Panc1 (cell line): Measurements from ENCODE around the gene SKIC2. TPM values are rescaled to one million over a fixed set of nuclear protein-coding genes. Genes with fewer than 3 reads are reported as not detected.

Source experiments
- ATAC-seq: fragments of 200-7000 bp; cut with Tn5 transposase; 2 replicates; pipeline ENCODE4 v1.9.1; 2020; ENCODE audit warnings: mild to moderate bottlenecking, moderate library complexity
- BruUV-seq: library from RNA; stranded (reverse); fragments of 400-500 nt; replicated peaks from 2 replicates; lab custom pipeline; 2021; lab: Mats Ljungman, UMichigan
- CTCF ChIA-PET: fragments of 300-600 bp; sonication (Branson Sonifier 250); formaldehyde crosslinking; loops from one replicate; lab custom pipeline; 2022; ENCODE audit warnings: antibody characterized with exemption; lab: Charles Lee
- POLR2A ChIA-PET: fragments of 300-600 bp; sonication (Branson Sonifier 250); formaldehyde crosslinking; loops from one replicate; lab custom pipeline; 2022; ENCODE audit warnings: antibody characterized with exemption; lab: Charles Lee
- DNase-seq: peaks from one replicate; pipeline ENCODE4 v3.0.0-alpha.2; 2010; ENCODE audit warnings: low read depth, low spot score
- H3K27ac ChIP-seq: 2 replicates; pipeline ENCODE4 v1.5.1; 2011; ENCODE audit warnings: mild to moderate bottlenecking, low read length, inconsistent platforms
- H3K27me3 ChIP-seq: fragments of 200-500 bp; sonication (Bioruptor generic); 2 replicates; pipeline ENCODE4 v1.6.0; 2014; ENCODE audit warnings: low read length, inconsistent platforms; ENCODE audit not compliant: control insufficient read depth, insufficient read depth
- H3K36me3 ChIP-seq: fragments of 200-500 bp; sonication (Bioruptor generic); 2 replicates; pipeline ENCODE4 v1.5.1; 2014; ENCODE audit warnings: inconsistent platforms, mild to moderate bottlenecking, low read length, moderate library complexity; ENCODE audit not compliant: control insufficient read depth, insufficient read depth
- H3K4me1 ChIP-seq: 2 replicates; pipeline ENCODE4 v1.5.1; 2011; ENCODE audit warnings: inconsistent platforms, mild to moderate bottlenecking, low read length, moderate library complexity; ENCODE audit not compliant: control insufficient read depth, insufficient read depth
- H3K4me3 ChIP-seq, 2 experiments: 2 replicates each; pipeline ENCODE4 v1.5.1; 2011 to 2012; ENCODE audit warnings: low read depth in 2 of 2, low read length in 2 of 2, mild to moderate bottlenecking in 2 of 2, inconsistent platforms in 1 of 2, moderate library complexity in 1 of 2
- H3K9me3 ChIP-seq: fragments of 200-500 bp; sonication (Bioruptor generic); 2 replicates; pipeline ENCODE4 v1.5.1; 2014; ENCODE audit warnings: low read depth, mild to moderate bottlenecking, inconsistent platforms, low read length, moderate library complexity; ENCODE audit not compliant: control insufficient read depth, insufficient read depth
- POLR2AphosphoS5 ChIP-seq: IDR thresholded peaks from 2 replicates; pipeline ENCODE4 v1.6.1; 2012; ENCODE audit warnings: mild to moderate bottlenecking, low read depth, low read length, moderate library complexity
- SIN3A ChIP-seq: IDR thresholded peaks from 2 replicates; pipeline ENCODE4 v1.6.1; 2012; ENCODE audit warnings: low read depth, mild to moderate bottlenecking, low read length, moderate library complexity, borderline replicate concordance; ENCODE audit not compliant: insufficient read depth
- TCF7L2 ChIP-seq: IDR thresholded peaks from 2 replicates; pipeline ENCODE4 v1.6.1; 2011; ENCODE audit warnings: mild to moderate bottlenecking, low read depth, low read length, inconsistent platforms
- in situ Hi-C: cut with HindIII; loops from 2 replicates; pipeline ENCODE4 v1.10.0; 2016; ENCODE audit warnings: low sequenced_read_pairs, low pct_unique_long_range_greater_than_20kb
- intact Hi-C: fragments of 100-400 bp; cut with micrococcal nuclease; formaldehyde crosslinking; loops from one replicate; pipeline ENCODE4 v1.10.0; 2022; ENCODE audit not compliant: unreplicated experiment
- total RNA-seq: library from RNA; stranded (reverse); gene quantifications from one replicate; pipeline ENCODE4 v1.2.1, GENCODE V29; 2021; ENCODE audit not compliant: unreplicated experiment
- TF ChIP-seq, protein P1 (sequence below), 2 experiments: IDR thresholded peaks; 2 replicates each; pipeline ENCODE4 v1.6.1; 2011 to 2012; ENCODE audit warnings: low read depth in 2 of 2, control low read depth in 1 of 2, low read length in 1 of 2, mild to moderate bottlenecking in 1 of 2, moderate library complexity in 1 of 2; ENCODE audit not compliant: insufficient read depth in 1 of 2
- TF ChIP-seq, protein P2 (sequence below): fragments of 450-650 bp; IDR thresholded peaks from 2 replicates; pipeline ENCODE4 v1.5.1; 2017; ENCODE audit warnings: mild to moderate bottlenecking

Gene SKIC2
- total RNA-seq, 1 experiment from 2014 or later = 121 TPM

DNA sequence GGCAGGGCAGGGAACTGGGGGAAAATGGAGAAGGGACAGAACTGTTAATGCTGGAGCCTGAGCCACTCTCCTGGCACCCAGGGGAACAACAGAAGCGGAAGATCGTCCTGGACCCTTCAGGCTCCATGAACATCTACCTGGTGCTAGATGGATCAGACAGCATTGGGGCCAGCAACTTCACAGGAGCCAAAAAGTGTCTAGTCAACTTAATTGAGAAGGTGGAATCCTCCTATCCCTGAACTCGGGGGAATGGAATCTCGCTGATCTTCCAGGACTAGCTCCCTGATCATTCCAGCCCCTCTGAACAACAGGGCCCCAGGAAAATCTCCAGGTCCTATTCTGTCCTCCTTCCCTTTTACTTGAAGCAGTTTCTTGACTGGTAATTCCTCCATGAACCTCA lies 11.1 kb upstream of the SKIC2 start:
- no peaks in the 10 kb centered on the region for H3K9me3 ChIP-seq
- no peak for TF ChIP-seq POLR2AphosphoS5
- no peak for TF ChIP-seq TCF7L2
- TF ChIP-seq, protein P1, sequence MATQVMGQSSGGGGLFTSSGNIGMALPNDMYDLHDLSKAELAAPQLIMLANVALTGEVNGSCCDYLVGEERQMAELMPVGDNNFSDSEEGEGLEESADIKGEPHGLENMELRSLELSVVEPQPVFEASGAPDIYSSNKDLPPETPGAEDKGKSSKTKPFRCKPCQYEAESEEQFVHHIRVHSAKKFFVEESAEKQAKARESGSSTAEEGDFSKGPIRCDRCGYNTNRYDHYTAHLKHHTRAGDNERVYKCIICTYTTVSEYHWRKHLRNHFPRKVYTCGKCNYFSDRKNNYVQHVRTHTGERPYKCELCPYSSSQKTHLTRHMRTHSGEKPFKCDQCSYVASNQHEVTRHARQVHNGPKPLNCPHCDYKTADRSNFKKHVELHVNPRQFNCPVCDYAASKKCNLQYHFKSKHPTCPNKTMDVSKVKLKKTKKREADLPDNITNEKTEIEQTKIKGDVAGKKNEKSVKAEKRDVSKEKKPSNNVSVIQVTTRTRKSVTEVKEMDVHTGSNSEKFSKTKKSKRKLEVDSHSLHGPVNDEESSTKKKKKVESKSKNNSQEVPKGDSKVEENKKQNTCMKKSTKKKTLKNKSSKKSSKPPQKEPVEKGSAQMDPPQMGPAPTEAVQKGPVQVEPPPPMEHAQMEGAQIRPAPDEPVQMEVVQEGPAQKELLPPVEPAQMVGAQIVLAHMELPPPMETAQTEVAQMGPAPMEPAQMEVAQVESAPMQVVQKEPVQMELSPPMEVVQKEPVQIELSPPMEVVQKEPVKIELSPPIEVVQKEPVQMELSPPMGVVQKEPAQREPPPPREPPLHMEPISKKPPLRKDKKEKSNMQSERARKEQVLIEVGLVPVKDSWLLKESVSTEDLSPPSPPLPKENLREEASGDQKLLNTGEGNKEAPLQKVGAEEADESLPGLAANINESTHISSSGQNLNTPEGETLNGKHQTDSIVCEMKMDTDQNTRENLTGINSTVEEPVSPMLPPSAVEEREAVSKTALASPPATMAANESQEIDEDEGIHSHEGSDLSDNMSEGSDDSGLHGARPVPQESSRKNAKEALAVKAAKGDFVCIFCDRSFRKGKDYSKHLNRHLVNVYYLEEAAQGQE (IDR thresholded peaks at IDR 0.05; ENCODE audit: insufficient read depth in 1 of 2, low read depth in 2 of 2, low read length in 1 of 2) = no peak
- TF ChIP-seq, protein P2, sequence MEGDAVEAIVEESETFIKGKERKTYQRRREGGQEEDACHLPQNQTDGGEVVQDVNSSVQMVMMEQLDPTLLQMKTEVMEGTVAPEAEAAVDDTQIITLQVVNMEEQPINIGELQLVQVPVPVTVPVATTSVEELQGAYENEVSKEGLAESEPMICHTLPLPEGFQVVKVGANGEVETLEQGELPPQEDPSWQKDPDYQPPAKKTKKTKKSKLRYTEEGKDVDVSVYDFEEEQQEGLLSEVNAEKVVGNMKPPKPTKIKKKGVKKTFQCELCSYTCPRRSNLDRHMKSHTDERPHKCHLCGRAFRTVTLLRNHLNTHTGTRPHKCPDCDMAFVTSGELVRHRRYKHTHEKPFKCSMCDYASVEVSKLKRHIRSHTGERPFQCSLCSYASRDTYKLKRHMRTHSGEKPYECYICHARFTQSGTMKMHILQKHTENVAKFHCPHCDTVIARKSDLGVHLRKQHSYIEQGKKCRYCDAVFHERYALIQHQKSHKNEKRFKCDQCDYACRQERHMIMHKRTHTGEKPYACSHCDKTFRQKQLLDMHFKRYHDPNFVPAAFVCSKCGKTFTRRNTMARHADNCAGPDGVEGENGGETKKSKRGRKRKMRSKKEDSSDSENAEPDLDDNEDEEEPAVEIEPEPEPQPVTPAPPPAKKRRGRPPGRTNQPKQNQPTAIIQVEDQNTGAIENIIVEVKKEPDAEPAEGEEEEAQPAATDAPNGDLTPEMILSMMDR = no peak
- no peak for TF ChIP-seq SIN3A
- H3K4me3 ChIP-seq = no peak overlapping the region
- ChIA-PET POLR2A (no interaction called here), CTCF (no interaction called here)
- H3K27me3 ChIP-seq = no peaks in the 10 kb centered on the region
- no peak for DNase-seq
- intact Hi-C loops = no loop called here
- no peak for ATAC-seq
- peaks cover 8% of the 10 kb centered on the region; the same call in 1 of the 2 replicates for H3K36me3 ChIP-seq
- peaks cover 8% of the 10 kb centered on the region; the same call in 1 of the 2 replicates for H3K4me1 ChIP-seq
- no TSS peak for BruUV-seq
- in situ Hi-C loops = no loop called here
- H3K27ac ChIP-seq = no peak overlapping the region

DNA sequence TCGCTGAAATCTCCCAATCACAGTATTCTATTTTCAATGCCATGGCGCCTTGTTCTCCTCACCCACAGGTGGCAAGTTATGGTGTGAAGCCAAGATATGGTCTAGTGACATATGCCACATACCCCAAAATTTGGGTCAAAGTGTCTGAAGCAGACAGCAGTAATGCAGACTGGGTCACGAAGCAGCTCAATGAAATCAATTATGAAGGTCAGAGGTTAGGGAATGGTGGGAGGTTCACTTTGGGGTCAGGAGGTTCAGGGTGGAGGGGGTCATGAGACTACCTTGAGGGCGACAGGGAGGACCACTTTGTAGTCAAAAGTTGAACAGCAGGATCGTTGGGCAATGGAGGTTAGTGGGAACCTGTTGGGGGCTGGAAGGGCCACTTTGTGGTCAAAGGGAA lies 10.7 kb upstream of the SKIC2 start:
- ChIA-PET CTCF (no interaction called here), POLR2A (interaction anchor here (1.5 kb wide), 1 partner anchor 10 kb away, joined by 3 read pairs; the partner anchor contains the start of genes NELFE and SKIC2)
- no TSS peak for BruUV-seq
- no peaks in the 10 kb centered on the region for H3K27me3 ChIP-seq
- H3K9me3 ChIP-seq = no peaks in the 10 kb centered on the region
- no peak for ATAC-seq
- peaks cover 8% of the 10 kb centered on the region; the same call in 1 of the 2 replicates for H3K4me1 ChIP-seq
- no peak overlapping the region for H3K4me3 ChIP-seq
- in situ Hi-C loops = no loop called here
- no peak for DNase-seq
- peaks cover 8% of the 10 kb centered on the region; the same call in 1 of the 2 replicates for H3K36me3 ChIP-seq
- no peak overlapping the region for H3K27ac ChIP-seq
- intact Hi-C loops = no loop called here
- TF ChIP-seq, protein P1 (IDR thresholded peaks at IDR 0.05; ENCODE audit: insufficient read depth in 1 of 2, low read depth in 2 of 2, low read length in 1 of 2) = no peak
- TF ChIP-seq TCF7L2 (no peak), SIN3A (no peak), POLR2AphosphoS5 (no peak)
- TF ChIP-seq, protein P2 = no peak
